Measurements from ENCODE around the gene ADAM12. TPM values are rescaled to one million over a fixed set of nuclear protein-coding genes. Genes with fewer than 3 reads are reported as not detected.

ADAM12 gene
- total and polyA plus RNA-seq, 10 donors: 0.51 to 7.0 (median 1.0) TPM

- intact Hi-C loops (cut with DNase I; ENCODE audit: low total_unique reads): no loop called here
- peaks cover 0 to 15% (median 0%) of the 10 kb centered on the region in 7 donors for H3K27me3 ChIP-seq (replicated peaks in 1 of 7)
- H3K9me3 ChIP-seq: no peaks in the 10 kb centered on the region
- no peak for DNase-seq
- WGBS, 5 donors: 66 to 76% (median 74%) methylated on average over 13 of the region's 13 CpGs
- H3K4me1 ChIP-seq: no peaks in the 10 kb centered on the region
- H3K4me3 ChIP-seq: no peak overlapping the region
- H3K36me3 ChIP-seq: no peaks in the 10 kb centered on the region
- H3K27ac ChIP-seq: no peak overlapping the region
- TF ChIP-seq POLR2AphosphoS5 (IDR thresholded peaks at IDR 0.05) (no peak), POLR2A (IDR thresholded peaks at IDR 0.05) (no peak), CTCF (IDR thresholded peaks at IDR 0.05 in 8 of 11, conservative IDR thresholded peaks at IDR 0.05 in 3 of 11) (no peak)
Observed at GRCh38 chr10:126218778-126219649, 169.3 kb downstream of the ADAM12 start.

GRCh38 chr10:126218174-126218573 is 170.1 kb downstream of the ADAM12 start:
- DNase-seq: no peak
- Histone ChIP-seq H3K36me3 (no peaks in the 10 kb centered on the region), H3K4me1 (no peaks in the 10 kb centered on the region), H3K27me3 (replicated peaks in 1 of 7) (peaks cover 0 to 9% (median 0%) of the 10 kb centered on the region in 7 donors), H3K9me3 (no peaks in the 10 kb centered on the region), H3K27ac (no peak overlapping the region), H3K4me3 (no peak overlapping the region)
- WGBS, 5 donors: 84 to 94% (median 93%) methylated on average over 5 of the region's 5 CpGs
- intact Hi-C loops (cut with DNase I; ENCODE audit: low total_unique reads): no loop called here
- TF ChIP-seq POLR2AphosphoS5 (IDR thresholded peaks at IDR 0.05): no peak
- no peak for TF ChIP-seq CTCF (IDR thresholded peaks at IDR 0.05 in 8 of 11, conservative IDR thresholded peaks at IDR 0.05 in 3 of 11)
- no peak for TF ChIP-seq POLR2A (IDR thresholded peaks at IDR 0.05)

- Histone ChIP-seq H3K27me3 (replicated peaks in 1 of 7) (peaks cover 0 to 10% (median 0%) of the 10 kb centered on the region in 7 donors), H3K27ac (no peak overlapping the region), H3K4me3 (no peak overlapping the region), H3K36me3 (no peaks in the 10 kb centered on the region), H3K4me1 (no peaks in the 10 kb centered on the region), H3K9me3 (no peaks in the 10 kb centered on the region)
- 64 to 70% (median 66%) methylated on average over 4 of the region's 4 CpGs for WGBS, 5 donors
- TF ChIP-seq POLR2A (IDR thresholded peaks at IDR 0.05): no peak
- TF ChIP-seq POLR2AphosphoS5 (IDR thresholded peaks at IDR 0.05): no peak
- TF ChIP-seq CTCF (IDR thresholded peaks at IDR 0.05 in 8 of 11, conservative IDR thresholded peaks at IDR 0.05 in 3 of 11): no peak
- intact Hi-C loops (cut with DNase I; ENCODE audit: low total_unique reads): no loop called here
- no peak for DNase-seq
Observed at GRCh38 chr10:126216632-126216961, 171.7 kb downstream of the ADAM12 start.

- WGBS, 5 donors: 55 to 71% (median 62%) methylated on average over 11 of the region's 11 CpGs
- intact Hi-C loops (cut with DNase I; ENCODE audit: low total_unique reads): no loop called here
- no peaks in the 10 kb centered on the region for H3K36me3 ChIP-seq
- no peak for DNase-seq
- H3K9me3 ChIP-seq: no peaks in the 10 kb centered on the region
- peaks cover 0 to 16% (median 0%) of the 10 kb centered on the region in 7 donors for H3K27me3 ChIP-seq (replicated peaks in 1 of 7)
- H3K27ac ChIP-seq: no peak overlapping the region
- no peak overlapping the region for H3K4me3 ChIP-seq
- TF ChIP-seq POLR2A (IDR thresholded peaks at IDR 0.05) (no peak), CTCF (IDR thresholded peaks at IDR 0.05 in 8 of 11, conservative IDR thresholded peaks at IDR 0.05 in 3 of 11) (no peak), POLR2AphosphoS5 (IDR thresholded peaks at IDR 0.05) (no peak)
- no peaks in the 10 kb centered on the region for H3K4me1 ChIP-seq
Observed at GRCh38 chr10:126215746-126216631, 172.3 kb downstream of the ADAM12 start.

All from spleen (tissue), 11 donors.